SHP77 treated with DMSO at 0.1 percent for 48 hours (cell line): Measurements from ENCODE around the gene ALG2.

Experiments used
- DNase-seq: peaks from one replicate; lab custom pipeline; 2025; lab: John Stamatoyannopoulos, UW

ALG2 gene

GRCh38 chr9:99172124-99173091, 49.3 kb downstream of the ALG2 start:
- peak; percentile 85 for DNase-seq

DNA sequence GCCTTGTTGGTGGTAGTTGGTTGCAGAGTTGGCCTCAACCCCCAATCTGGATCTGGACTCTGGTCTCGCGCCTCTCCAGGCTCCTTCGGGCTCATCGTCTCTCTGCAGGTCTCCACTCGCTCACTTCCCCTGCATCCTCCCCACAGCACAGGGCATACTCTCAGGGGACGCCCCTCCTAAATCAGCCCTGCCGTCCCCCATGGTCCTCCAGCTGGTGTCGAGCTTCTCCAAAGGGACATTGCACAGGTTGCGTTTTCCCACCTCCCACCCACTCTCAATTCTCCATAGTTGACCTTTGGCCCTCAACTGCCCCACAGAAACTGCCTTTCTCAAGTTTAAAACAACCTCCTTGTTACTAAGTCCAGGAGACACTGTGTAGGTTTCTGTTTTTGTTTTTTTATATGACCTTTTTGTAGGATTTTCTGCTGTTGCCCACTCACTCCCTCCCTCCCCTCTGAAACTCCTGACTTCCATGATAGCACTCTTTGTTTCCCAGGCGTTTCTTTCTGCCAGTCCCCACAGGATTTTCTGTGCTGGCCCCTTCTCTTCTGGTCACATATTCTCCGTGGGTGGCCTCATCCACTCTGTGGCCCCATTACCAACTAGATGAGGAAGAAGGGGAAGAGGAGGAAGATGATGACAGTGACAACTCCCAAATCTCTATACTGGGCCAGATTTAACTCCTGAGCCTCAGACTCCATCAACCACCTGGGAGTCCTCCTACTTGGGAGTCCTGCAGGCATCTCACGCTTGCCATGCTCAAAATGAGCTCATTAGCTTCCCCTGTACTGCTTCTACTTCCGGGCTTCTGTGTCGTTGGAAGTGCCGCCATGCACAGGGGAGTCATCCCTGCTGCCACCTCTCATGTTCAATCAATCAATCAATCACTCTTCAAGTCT, 50.3 kb downstream of the ALG2 start:
- no peak for DNase-seq

- peak; percentile 52 for DNase-seq
Observed at GRCh38 chr9:99169982-99170761, 51.6 kb downstream of the ALG2 start.

DNA sequence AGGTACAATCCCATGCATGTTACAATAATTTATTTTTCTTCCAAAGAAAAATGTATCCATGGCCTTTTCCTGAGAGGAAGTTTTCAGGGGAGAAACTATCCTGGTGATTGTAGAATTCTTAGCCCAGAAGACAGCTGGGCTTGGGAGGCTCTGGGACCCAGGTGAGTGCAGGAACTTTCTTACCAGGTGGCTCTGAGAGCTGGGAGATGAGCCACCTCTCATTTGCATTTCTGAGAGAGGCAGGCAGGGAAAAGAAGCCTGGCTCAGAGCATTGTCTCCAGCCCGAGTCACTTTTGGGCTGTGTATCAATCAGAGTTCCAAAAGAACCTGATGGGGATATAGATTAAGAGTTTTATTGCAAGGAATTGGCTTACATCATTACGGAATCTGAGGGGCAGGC, 52.7 kb downstream of the ALG2 start:
- DNase-seq = no peak

DNA sequence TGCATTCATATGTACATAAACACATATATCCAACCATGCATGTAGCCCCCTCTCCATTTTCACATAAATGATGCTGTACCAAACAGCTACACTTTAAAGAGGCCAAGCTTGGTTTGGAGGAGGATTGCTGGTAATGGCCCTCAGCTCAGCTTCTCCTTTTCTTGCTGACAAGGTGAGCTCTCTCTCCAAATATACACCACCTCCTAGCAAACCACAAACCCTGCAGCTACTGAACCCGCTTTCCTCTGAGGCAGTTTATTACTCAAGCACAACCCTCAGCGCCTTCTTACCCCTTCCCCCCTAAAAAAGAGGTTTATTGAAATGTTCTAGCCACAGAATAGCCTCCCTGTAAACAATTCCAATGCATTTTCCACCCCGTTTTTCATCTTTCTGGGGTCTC, 54.0 kb downstream of the ALG2 start:
- no peak for DNase-seq

GRCh38 chr9:99167119-99167518, 54.6 kb downstream of the ALG2 start:
- no peak for DNase-seq
